ENCODE data around the gene BOK. TPM values are rescaled to one million over a fixed set of nuclear protein-coding genes. Genes with fewer than 3 reads are reported as not detected.
"Not testable (repeated sequence)": the region's sequence is repeated elsewhere in the genome, so short reads cannot be mapped to it uniquely, and the experiment has no call there.

The BOK gene
- total and polyA plus RNA-seq, 2 of the 13 experiments (the other 11 are each of a cell fraction or from before 2014, with no cell fraction given), result 35.5 to 39.2 TPM

GRCh38 chr2:241525818-241526780 is 32.4 kb upstream of the BOK start (continued):
- peak; percentile 64 for TF ChIP-seq ARID5B (CRISPR knock-in tag; IDR thresholded peaks at IDR 0.05)
- peak; percentile 32; the same call in 1 of the 2 replicates for TF ChIP-seq ZFX (CRISPR knock-in tag; IDR thresholded peaks at IDR 0.05; ENCODE audit: low read depth)
- TF ChIP-seq TCF7 (IDR thresholded peaks at IDR 0.05; ENCODE audit: low read depth), result peak; percentile 62; the same call in 1 of the 2 replicates
- TF ChIP-seq BCL6 (CRISPR knock-in tag; IDR thresholded peaks at IDR 0.05), result peak; percentile 55; the same call in 1 of the 2 replicates
- TF ChIP-seq RXRB (CRISPR knock-in tag; IDR thresholded peaks at IDR 0.05; ENCODE audit: borderline replicate concordance), result peak; percentile 52; the same call in 1 of the 2 replicates
- TF ChIP-seq CREM (IDR thresholded peaks at IDR 0.05), result peak; percentile 38; the same call in 1 of the 2 replicates
- not testable (repeated sequence) for TF ChIP-seq CREM (CRISPR knock-in tag; IDR thresholded peaks at IDR 0.05); LCORL (IDR thresholded peaks at IDR 0.05); SOX13 (IDR thresholded peaks at IDR 0.05)
- peak; percentile 23; the same call in 1 of the 2 replicates for TF ChIP-seq ZNF230 (CRISPR knock-in tag; IDR thresholded peaks at IDR 0.05)
- 0 out of 2 replicates have a peak, but pooled peaks have one; percentile 50 for TF ChIP-seq MTA1 (CRISPR knock-in tag; IDR thresholded peaks at IDR 0.05; ENCODE audit: borderline replicate concordance)
- peak; percentile 48; the same call in 1 of the 2 replicates for TF ChIP-seq THRA (CRISPR knock-in tag; IDR thresholded peaks at IDR 0.05; ENCODE audit: borderline replicate concordance)
- TF ChIP-seq MED1 (CRISPR knock-in tag; IDR thresholded peaks at IDR 0.05), result 0 out of 2 replicates have a peak, but pooled peaks have one; percentile 24
- TF ChIP-seq SOX5 (CRISPR knock-in tag; IDR thresholded peaks at IDR 0.05; ENCODE audit: borderline replicate concordance), result peak; percentile 72; the same call in 1 of the 2 replicates
- peak; percentile 63; the same call in 1 of the 2 replicates for TF ChIP-seq ZBTB7B (CRISPR knock-in tag; IDR thresholded peaks at IDR 0.05)
- TF ChIP-seq ZMYM2 (CRISPR knock-in tag; IDR thresholded peaks at IDR 0.05), result peak; percentile 49; the same call in 1 of the 2 replicates
- TF ChIP-seq ZNF564 (CRISPR knock-in tag; IDR thresholded peaks at IDR 0.05), result peak; percentile 97; the same call in 1 of the 2 replicates
- TF ChIP-seq LCORL (CRISPR knock-in tag; IDR thresholded peaks at IDR 0.05), result peak; percentile 32; the same call in 1 of the 2 replicates
- peak; percentile 71 for TF ChIP-seq HNF4G (IDR thresholded peaks at IDR 0.05; ENCODE audit: borderline replicate concordance, low read depth, low read length)
- TF ChIP-seq HNF4G (CRISPR knock-in tag; IDR thresholded peaks at IDR 0.05; ENCODE audit: borderline replicate concordance, low read depth), result peak; percentile 70; the same call in 1 of the 2 replicates
- peak in 1 of 2 experiments; percentile 66; a peak in 2 of 4 replicates for TF ChIP-seq SOX13 (CRISPR knock-in tag; conservative IDR thresholded peaks at IDR 0.05 in 1 of 2, IDR thresholded peaks at IDR 0.05 in 1 of 2)
- peak; percentile 87 for TF ChIP-seq HNF4A (CRISPR knock-in tag; IDR thresholded peaks at IDR 0.05)
